Neutrophil (primary cell): ENCODE results near the gene PAQR5.

Experiments
- H3K27ac ChIP-seq: fragments of 200-600 bp; sonication (generic); 2 replicates; pipeline ENCODE4 v1.5.1; 2016; ENCODE audit warnings: mild to moderate bottlenecking, moderate library complexity
- H3K27me3 ChIP-seq: fragments of 200-600 bp; sonication (generic); 2 replicates; pipeline ENCODE4 v1.6.0; 2016; ENCODE audit warnings: mild to moderate bottlenecking
- H3K36me3 ChIP-seq: fragments of 200-600 bp; sonication (generic); 2 replicates; pipeline ENCODE4 v1.5.1; 2017
- H3K4me1 ChIP-seq, 2 experiments: fragments of 200-600 bp in 1 of 2; sonication (generic) in 1 of 2; 1 replicate in 1 of 2; 2 replicates in 1 of 2; pipeline versions ENCODE4 v1.5.1 to v1.6.1; 2013 to 2016; ENCODE audit warnings: low read depth in 1 of 2, low read length in 1 of 2, mild to moderate bottlenecking in 1 of 2, moderate library complexity in 1 of 2; ENCODE audit not compliant: control insufficient read depth in 1 of 2, insufficient read depth in 1 of 2
- H3K4me3 ChIP-seq, 2 experiments: fragments of 200-600 bp in 1 of 2; sonication (generic) in 1 of 2; 1 replicate in 1 of 2; 2 replicates in 1 of 2; pipeline ENCODE4 v1.5.1; 2013 to 2016; ENCODE audit warnings: low read depth in 1 of 2, low read length in 1 of 2, mild to moderate bottlenecking in 1 of 2, moderate library complexity in 1 of 2
- H3K9me3 ChIP-seq: fragments of 200-600 bp; sonication (generic); 2 replicates; pipeline ENCODE4 v1.5.1; 2016
- CTCF ChIP-seq: fragments of 200-600 bp; sonication (generic); IDR thresholded peaks from 2 replicates; pipeline ENCODE4 v1.5.1; 2016; ENCODE audit warnings: antibody characterized with exemption

The PAQR5 gene

GRCh38 chr15:69385831-69386230, 87.1 kb downstream of the PAQR5 start:
- Histone ChIP-seq H3K9me3 (no peaks in the 10 kb centered on the region), H3K4me3 (no peak overlapping the region), H3K27me3 (no peaks in the 10 kb centered on the region), H3K36me3 (no peaks in the 10 kb centered on the region), H3K4me1 (peaks cover 0 to 11% of the 10 kb centered on the region in 2 experiments), H3K27ac (no peak overlapping the region)
- TF ChIP-seq CTCF = no peak

GRCh38 chr15:69386284-69386683, 87.6 kb downstream of the PAQR5 start:
- Histone ChIP-seq H3K27ac (no peak overlapping the region), H3K4me1 (peaks cover 0 to 11% of the 10 kb centered on the region in 2 experiments), H3K36me3 (no peaks in the 10 kb centered on the region), H3K27me3 (no peaks in the 10 kb centered on the region), H3K4me3 (no peak overlapping the region), H3K9me3 (no peaks in the 10 kb centered on the region)
- no peak for TF ChIP-seq CTCF

- Histone ChIP-seq H3K36me3 (no peaks in the 10 kb centered on the region), H3K4me3 (no peak overlapping the region), H3K9me3 (no peaks in the 10 kb centered on the region), H3K4me1 (peaks cover 0 to 11% of the 10 kb centered on the region in 2 experiments), H3K27me3 (no peaks in the 10 kb centered on the region), H3K27ac (no peak overlapping the region)
- TF ChIP-seq CTCF = no peak
Measured at GRCh38 chr15:69388260-69388705, 89.6 kb downstream of the PAQR5 start.

GRCh38 chr15:69389426-69389825, 90.7 kb downstream of the PAQR5 start:
- Histone ChIP-seq H3K27ac (no peak overlapping the region), H3K27me3 (no peaks in the 10 kb centered on the region), H3K9me3 (no peaks in the 10 kb centered on the region), H3K4me1 (peaks cover 2 to 14% of the 10 kb centered on the region in 2 experiments), H3K36me3 (no peaks in the 10 kb centered on the region), H3K4me3 (no peak overlapping the region)
- no peak for TF ChIP-seq CTCF

GRCh38 chr15:69390575-69390974, 91.9 kb downstream of the PAQR5 start:
- Histone ChIP-seq H3K36me3 (no peaks in the 10 kb centered on the region), H3K4me1 (peaks cover 8 to 18% of the 10 kb centered on the region in 2 experiments), H3K27ac (no peak overlapping the region), H3K27me3 (no peaks in the 10 kb centered on the region), H3K9me3 (no peaks in the 10 kb centered on the region), H3K4me3 (no peak overlapping the region)
- TF ChIP-seq CTCF = no peak
